HG03095 (cell line): ENCODE results near the gene RASL10B.
"Not testable (repeated sequence)": the region's sequence is repeated elsewhere in the genome, so short reads cannot be mapped to it uniquely, and the experiment has no call there.

Source experiments
- ATAC-seq: cut with Tn5 transposase; IDR thresholded peaks from one replicate; pipeline ENCODE4 v1.9.1; 2021; ENCODE audit warnings: moderate library complexity; ENCODE audit not compliant: unreplicated experiment

The RASL10B gene

GRCh38 chr17:35731239-35731916 is at the start of gene RASL10B:
Gene RASL10B (plus strand): TSS chr17:35731639. CDS start chr17:35735185, 3,546 bp downstream.
- ATAC-seq = no peak

- no peak for ATAC-seq
Measured at GRCh38 chr17:35683591-35683990, 47.8 kb upstream of the RASL10B start.

- no peak for ATAC-seq
Measured at GRCh38 chr17:35684055-35684802, 47.2 kb upstream of the RASL10B start.

- no peak for ATAC-seq
Measured at GRCh38 chr17:35692512-35693210, 38.8 kb upstream of the RASL10B start.

GRCh38 chr17:35693662-35694061 is 37.8 kb upstream of the RASL10B start:
- no peak for ATAC-seq

- ATAC-seq = no peak
Measured at GRCh38 chr17:35694906-35695305, 36.5 kb upstream of the RASL10B start.

- no peak for ATAC-seq
Measured at GRCh38 chr17:35695613-35696012, 35.8 kb upstream of the RASL10B start.

- ATAC-seq = no peak
Measured at GRCh38 chr17:35698800-35699199, 32.6 kb upstream of the RASL10B start.

GRCh38 chr17:35700150-35700549 is 31.3 kb upstream of the RASL10B start:
- no peak for ATAC-seq

GRCh38 chr17:35701491-35701890 is 29.9 kb upstream of the RASL10B start:
- no peak for ATAC-seq

- not testable (repeated sequence) for ATAC-seq
Measured at GRCh38 chr17:35703308-35703707, 28.1 kb upstream of the RASL10B start.

GRCh38 chr17:35705230-35705629 is 26.2 kb upstream of the RASL10B start:
- no peak for ATAC-seq

GRCh38 chr17:35705705-35706104 is 25.7 kb upstream of the RASL10B start:
- no peak for ATAC-seq

GRCh38 chr17:35708149-35708548 is 23.3 kb upstream of the RASL10B start:
- no peak for ATAC-seq

GRCh38 chr17:35708951-35709350 is 22.5 kb upstream of the RASL10B start:
- no peak for ATAC-seq

GRCh38 chr17:35709874-35710273 is 21.6 kb upstream of the RASL10B start:
- ATAC-seq = no peak

- ATAC-seq = no peak
Measured at GRCh38 chr17:35710950-35711349, 20.5 kb upstream of the RASL10B start.

GRCh38 chr17:35713069-35713728 is 18.2 kb upstream of the RASL10B start:
- no peak for ATAC-seq

- no peak for ATAC-seq
Measured at GRCh38 chr17:35714988-35715387, 16.5 kb upstream of the RASL10B start.

GRCh38 chr17:35715416-35715815 is 16.0 kb upstream of the RASL10B start:
- no peak for ATAC-seq

- ATAC-seq = no peak
Measured at GRCh38 chr17:35716173-35716572, 15.3 kb upstream of the RASL10B start.
